ENCODE data around the gene MBNL1. TPM values are rescaled to one million over a fixed set of nuclear protein-coding genes. Genes with fewer than 3 reads are reported as not detected.

Gene MBNL1
- total RNA-seq, 4 donors from 2014 or later, result 346 to 530 (median 397) TPM

GRCh38 chr3:152511904-152512303 is 243.2 kb downstream of the MBNL1 start:
- ATAC-seq (ENCODE audit: low FRiP score) (no peak), DNase-seq (ENCODE audit: low spot score) (no peak)
- TF ChIP-seq CTCF (IDR thresholded peaks at IDR 0.05), result no peak

- TF ChIP-seq CTCF (IDR thresholded peaks at IDR 0.05), result no peak
- DNase-seq (ENCODE audit: low spot score), result no peak
- no peak for ATAC-seq (ENCODE audit: low FRiP score)
These were observed 244.7 kb downstream of the MBNL1 start for GRCh38 chr3:152513301-152513960.

Small RNA genes within 50 kb of the gene (small RNA-seq; reads per million reads assigned to genes)
- gene RF00019, result not detected
